Stimulated activated CD8-positive, alpha-beta memory T cell treated with anti-CD3 and anti-CD28 coated beads, Interleukin-15, amount 100 ng/mL, for 48 hours (primary cell): ENCODE data around the gene TNFRSF8.
A peak's percentile ranks its signal among the peaks of the same experiment; 100 is the strongest.

Experiments used
- DNase-seq, 2 donors: peaks; one replicate each; pipeline ENCODE4 v3.0.0-alpha.2; 2020; ENCODE audit warnings: low read depth in 2 of 2

TNFRSF8 gene

GRCh38 chr1:12173041-12173509, 110.0 kb downstream of the TNFRSF8 start:
- no peak for DNase-seq

- peak; percentile 84 to 87 for DNase-seq
Measured at GRCh38 chr1:12173631-12174121, 110.6 kb downstream of the TNFRSF8 start.

GRCh38 chr1:12174924-12175810, 112.1 kb downstream of the TNFRSF8 start:
- DNase-seq = no peak

- DNase-seq = no peak
Measured at GRCh38 chr1:12176298-12177118, 113.4 kb downstream of the TNFRSF8 start.

GRCh38 chr1:12177156-12177998, 114.3 kb downstream of the TNFRSF8 start:
- no peak for DNase-seq

- peak; percentile 74 to 92 for DNase-seq
Measured at GRCh38 chr1:12177999-12178441, 114.9 kb downstream of the TNFRSF8 start.

GRCh38 chr1:12178511-12178910, 115.4 kb downstream of the TNFRSF8 start:
- no peak for DNase-seq

- peak; percentile 83 to 84 for DNase-seq
Measured at GRCh38 chr1:12179111-12179519, 116.0 kb downstream of the TNFRSF8 start.

- DNase-seq = no peak
Measured at GRCh38 chr1:12179676-12180075, 116.6 kb downstream of the TNFRSF8 start.

- DNase-seq = no peak
Measured at GRCh38 chr1:12180315-12180714, 117.2 kb downstream of the TNFRSF8 start.

GRCh38 chr1:12180903-12181302, 117.8 kb downstream of the TNFRSF8 start:
- no peak for DNase-seq

- DNase-seq = no peak
Measured at GRCh38 chr1:12181568-12181967, 118.5 kb downstream of the TNFRSF8 start.

GRCh38 chr1:12182410-12182984, 119.4 kb downstream of the TNFRSF8 start:
- no peak for DNase-seq

GRCh38 chr1:12183095-12183794, 120.1 kb downstream of the TNFRSF8 start:
- DNase-seq = no peak

GRCh38 chr1:12184008-12184681, 121.0 kb downstream of the TNFRSF8 start:
- DNase-seq = no peak

GRCh38 chr1:12185036-12185917, 122.2 kb downstream of the TNFRSF8 start:
- DNase-seq = no peak

- DNase-seq = no peak
Measured at GRCh38 chr1:12185918-12186678, 123.0 kb downstream of the TNFRSF8 start.

GRCh38 chr1:12186679-12186985, 123.5 kb downstream of the TNFRSF8 start:
- no peak for DNase-seq
